GM19455 (cell line): Measurements from ENCODE around the gene C8G.

ENCODE experiments used
- ATAC-seq: cut with Tn5 transposase; IDR thresholded peaks from one replicate; pipeline ENCODE4 v1.9.1; 2021; ENCODE audit not compliant: unreplicated experiment

C8G gene

GRCh38 chr9:136940526-136941230, 4.4 kb upstream of the C8G start:
- no peak for ATAC-seq

- ATAC-seq = no peak
Measured at GRCh38 chr9:136941231-136942111, 3.6 kb upstream of the C8G start.

- no peak for ATAC-seq
Measured at GRCh38 chr9:136942112-136942880, 2.7 kb upstream of the C8G start.

GRCh38 chr9:136942881-136943230, 2.2 kb upstream of the C8G start:
- no peak for ATAC-seq

- ATAC-seq = peak; percentile 28
Measured at GRCh38 chr9:136943291-136944211, 1.5 kb upstream of the C8G start.

GRCh38 chr9:136944212-136944518, 878 bp upstream of the C8G start:
- ATAC-seq = peak; percentile 41

- no peak for ATAC-seq
Measured at GRCh38 chr9:136945333-136946227, 537 bp downstream of the C8G start.

GRCh38 chr9:136946228-136947027, 1.4 kb downstream of the C8G start:
- no peak for ATAC-seq

- ATAC-seq = no peak
Measured at GRCh38 chr9:136947028-136947891, 2.2 kb downstream of the C8G start.

GRCh38 chr9:136947955-136948510, 3.0 kb downstream of the C8G start:
- no peak for ATAC-seq

GRCh38 chr9:136949239-136949816, 4.3 kb downstream of the C8G start:
- no peak for ATAC-seq

- ATAC-seq = peak; percentile 80
Measured at GRCh38 chr9:136949817-136950655, 5.0 kb downstream of the C8G start.

- ATAC-seq = no peak
Measured at GRCh38 chr9:136950656-136951276, 5.7 kb downstream of the C8G start.

GRCh38 chr9:136951541-136952320, 6.7 kb downstream of the C8G start, which contains the start of gene LCN12:
Gene LCN12 (plus strand): TSS chr9:136952273. CDS start chr9:136952328, 55 bp downstream.
- no peak for ATAC-seq

GRCh38 chr9:136952321-136952850, 7.3 kb downstream of the C8G start:
- no peak for ATAC-seq
